ENCODE data around the gene SYNGAP1. TPM values are rescaled to one million over a fixed set of nuclear protein-coding genes. Genes with fewer than 3 reads are reported as not detected.

Gene SYNGAP1
- total and polyA plus RNA-seq, 2 of the 4 experiments (the other 2 are of a cell fraction) = 1.4 to 17.0 TPM

DNA sequence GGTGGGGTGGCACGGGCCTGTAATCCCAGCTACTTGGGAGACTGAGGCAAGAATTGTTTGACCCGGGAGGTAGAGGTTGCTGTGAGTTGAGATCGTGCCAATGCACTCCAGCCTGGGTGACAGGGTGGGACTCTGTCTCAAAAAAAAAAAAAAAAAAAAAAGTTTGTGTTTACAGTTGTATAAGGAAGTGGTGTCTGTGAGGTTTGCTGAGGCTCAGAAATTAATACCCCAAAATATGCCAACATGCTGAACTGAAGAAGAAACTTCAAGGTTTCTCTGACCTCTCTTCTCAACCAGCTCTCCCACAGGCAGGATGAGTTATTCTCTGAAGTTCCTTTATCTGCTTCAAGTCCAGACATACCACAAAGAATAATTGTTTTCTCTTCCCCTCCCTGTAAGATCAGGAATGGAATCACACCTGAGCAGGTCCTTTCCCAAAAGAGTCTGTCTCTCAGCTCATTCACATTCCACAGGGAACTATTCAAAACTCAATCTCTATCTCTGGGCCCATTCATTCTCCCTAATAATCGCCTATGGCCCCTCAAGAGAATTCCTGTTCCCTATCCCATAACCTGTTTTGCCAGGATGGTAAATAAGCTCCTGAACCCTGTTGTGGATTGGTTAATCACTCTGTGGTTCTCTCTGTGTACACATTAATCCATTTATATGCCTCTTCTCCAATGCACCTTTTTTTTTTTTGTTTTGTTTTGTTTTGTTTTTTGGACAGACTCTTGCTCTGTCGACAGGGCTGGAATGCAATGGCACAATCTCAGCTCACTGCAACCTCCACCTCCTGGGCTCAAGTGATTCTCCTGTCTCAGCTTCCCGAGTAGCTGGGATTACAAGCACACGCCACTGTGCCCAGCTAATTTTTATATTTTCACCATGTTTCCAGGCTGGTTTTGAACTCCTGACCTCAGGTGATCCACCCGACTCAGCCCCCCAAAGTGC, 45.6 kb upstream of the SYNGAP1 start:
- POLR2A ChIA-PET (ENCODE audit: unreplicated experiment) = interaction anchor here (0.6 kb wide), 1 partner anchor 15 kb away, joined by 3 read pairs; no protein-coding TSS in a partner anchor
- Histone ChIP-seq H2BK5ac (ENCODE audit: low read depth, low read length, poor library complexity, severe bottlenecking) (no peak overlapping the region), H2AFZ (replicated peaks; ENCODE audit: low read length, poor library complexity) (no peak overlapping the region), H4K8ac (ENCODE audit: low read depth in 2 of 2, low read length in 2 of 2) (no peak overlapping the region), H2BK120ac (ENCODE audit: low read depth, low read length) (no peak overlapping the region), H2AK5ac (ENCODE audit: low read depth, low read length) (no peak overlapping the region), H3K79me1 (ENCODE audit: low read depth in 1 of 2, low read length in 2 of 2) (no peaks in the 10 kb centered on the region), H3K9ac (ENCODE audit: low read depth, low read length) (no peak overlapping the region), H3K36me3 (ENCODE audit: control insufficient read depth, insufficient read depth, low read length) (no peaks in the 10 kb centered on the region), H3K14ac (replicated peaks; ENCODE audit: low read depth, low read length) (no peak overlapping the region), H4K20me1 (ENCODE audit: insufficient read depth, low read length) (no peaks in the 10 kb centered on the region), H3K4me3 (ENCODE audit: insufficient read depth, low read depth, low read length) (no peak overlapping the region), H2BK15ac (ENCODE audit: low read depth, low read length) (no peak overlapping the region), H3K9me3 (ENCODE audit: control insufficient read depth, insufficient read depth, low read length) (no peaks in the 10 kb centered on the region), H2BK20ac (ENCODE audit: low read depth, low read length) (no peak overlapping the region), H2AK9ac (replicated peaks; ENCODE audit: low read depth, low read length, poor library complexity) (no peak overlapping the region), H3K18ac (ENCODE audit: low read depth, low read length) (no peak overlapping the region), H3K27ac (ENCODE audit: insufficient read depth, low read length) (no peak overlapping the region), H3K4ac (ENCODE audit: low read depth, low read length) (no peak overlapping the region), H3K27me3 (ENCODE audit: control insufficient read depth, insufficient read depth, low read length) (peaks cover 2% of the 10 kb centered on the region; the same call in 1 of the 2 replicates), H4K5ac (ENCODE audit: low read depth, low read length) (no peak overlapping the region), H3K23ac (ENCODE audit: low read depth, low read length) (no peak overlapping the region), H3K56ac (ENCODE audit: extremely low read depth, insufficient read depth, low read length) (no peak overlapping the region), H3K9me1 (ENCODE audit: insufficient read depth, low read length) (no peaks in the 10 kb centered on the region), H3K4me2 (ENCODE audit: low read depth, low read length) (no peak overlapping the region), H3K4me1 (ENCODE audit: control insufficient read depth, insufficient read depth, low read length) (no peaks in the 10 kb centered on the region), H4K91ac (ENCODE audit: insufficient read depth, low read depth, low read length) (no peak overlapping the region)
- intact Hi-C loops (cut with micrococcal nuclease) (no loop called here), dilution Hi-C loops (cut with HindIII; ENCODE audit: low sequenced_read_pairs, unreplicated experiment) (no loop called here), in situ Hi-C loops (cut with MboI; ENCODE audit: low sequenced_read_pairs) (no loop called here)
- ATAC-seq (ENCODE audit: low read depth) (no peak; the same call in 1 of the 2 replicates), DNase-seq (no peak)
- CTCF ChIA-PET = interaction anchor here (0.9 to 1.2 kb wide), 2 partner anchors 10 to 75 kb away, joined by 3 read pairs; no protein-coding TSS in a partner anchor
- no TSS peak for BruUV-seq (replicated peaks)
- TF ChIP-seq, protein P1, sequence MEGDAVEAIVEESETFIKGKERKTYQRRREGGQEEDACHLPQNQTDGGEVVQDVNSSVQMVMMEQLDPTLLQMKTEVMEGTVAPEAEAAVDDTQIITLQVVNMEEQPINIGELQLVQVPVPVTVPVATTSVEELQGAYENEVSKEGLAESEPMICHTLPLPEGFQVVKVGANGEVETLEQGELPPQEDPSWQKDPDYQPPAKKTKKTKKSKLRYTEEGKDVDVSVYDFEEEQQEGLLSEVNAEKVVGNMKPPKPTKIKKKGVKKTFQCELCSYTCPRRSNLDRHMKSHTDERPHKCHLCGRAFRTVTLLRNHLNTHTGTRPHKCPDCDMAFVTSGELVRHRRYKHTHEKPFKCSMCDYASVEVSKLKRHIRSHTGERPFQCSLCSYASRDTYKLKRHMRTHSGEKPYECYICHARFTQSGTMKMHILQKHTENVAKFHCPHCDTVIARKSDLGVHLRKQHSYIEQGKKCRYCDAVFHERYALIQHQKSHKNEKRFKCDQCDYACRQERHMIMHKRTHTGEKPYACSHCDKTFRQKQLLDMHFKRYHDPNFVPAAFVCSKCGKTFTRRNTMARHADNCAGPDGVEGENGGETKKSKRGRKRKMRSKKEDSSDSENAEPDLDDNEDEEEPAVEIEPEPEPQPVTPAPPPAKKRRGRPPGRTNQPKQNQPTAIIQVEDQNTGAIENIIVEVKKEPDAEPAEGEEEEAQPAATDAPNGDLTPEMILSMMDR (conservative IDR thresholded peaks at IDR 0.05; ENCODE audit: low read depth, low read length) = no peak
- TF ChIP-seq MAFK (IDR thresholded peaks at IDR 0.05; ENCODE audit: low read depth, low read length) (no peak), POLR2A (IDR thresholded peaks at IDR 0.05; ENCODE audit: low read depth, low read length) (no peak), NFE2L2 (IDR thresholded peaks at IDR 0.05; ENCODE audit: low read depth, low read length) (no peak), RAD21 (IDR thresholded peaks at IDR 0.05; ENCODE audit: low read length) (no peak), BHLHE40 (IDR thresholded peaks at IDR 0.05; ENCODE audit: low read depth, low read length) (no peak), CEBPB (IDR thresholded peaks at IDR 0.05; ENCODE audit: low read depth, low read length) (no peak), MAZ (IDR thresholded peaks at IDR 0.05; ENCODE audit: borderline replicate concordance, low read depth, low read length) (no peak), RFX5 (IDR thresholded peaks at IDR 0.05; ENCODE audit: low read depth, low read length) (no peak), RCOR1 (IDR thresholded peaks at IDR 0.05; ENCODE audit: insufficient replicate concordance, low read length) (no peak), CHD1 (IDR thresholded peaks at IDR 0.05; ENCODE audit: low read depth, low read length) (no peak), FOS (IDR thresholded peaks at IDR 0.05; ENCODE audit: low read depth, low read length) (no peak), SMC3 (IDR thresholded peaks at IDR 0.05; ENCODE audit: low read depth, low read length) (no peak)
- WGBS, 2 experiments (ENCODE audit: extremely low coverage in 2 of 2, insufficient read length in 1 of 2) = 79% methylated on average over 2 of the region's 8 CpGs; no CpG with 5 or more reads in 1 of the 2 experiments
